Vagina (tissue), 2 donors: ENCODE data around the gene PRSS21. TPM values are rescaled to one million over a fixed set of nuclear protein-coding genes. Genes with fewer than 3 reads are reported as not detected.

Experiments
- DNase-seq, 2 donors: peaks; one replicate each; pipeline ENCODE4 v3.0.0-alpha.2; 2017; ENCODE audit errors: extremely low spot score in 2 of 2
- H3K27ac ChIP-seq: fragments of 200-600 bp; sonication (generic); one replicate; pipeline ENCODE4 v1.5.1; 2019
- H3K27me3 ChIP-seq: fragments of 200-600 bp; sonication (generic); one replicate; pipeline ENCODE4 v1.5.1; 2019
- H3K36me3 ChIP-seq, 2 donors: fragments of 200-600 bp; sonication (generic); one replicate each; pipeline ENCODE4 v1.5.1; 2017 to 2019
- H3K4me1 ChIP-seq: fragments of 200-600 bp; sonication (generic); one replicate; pipeline ENCODE4 v1.5.1; 2019
- H3K4me3 ChIP-seq, 2 donors: fragments of 200-600 bp; sonication (generic); 1 replicate in 1 of 2; 2 replicates in 1 of 2; pipeline ENCODE4 v1.5.1; 2016 to 2019
- H3K9me3 ChIP-seq: fragments of 200-600 bp; sonication (generic); one replicate; pipeline ENCODE4 v1.5.1; 2019
- CTCF ChIP-seq, 3 experiments: fragments of 450-650 bp in 2 of 3; fragments of 200-600 bp in 1 of 3; sonication (generic) in 1 of 3; IDR thresholded peaks; one replicate each; pipeline ENCODE4 v1.5.1; 2017 to 2019; ENCODE audit warnings: antibody characterized with exemption in 3 of 3, mild to moderate bottlenecking in 2 of 3, moderate library complexity in 2 of 3
- POLR2A ChIP-seq, 2 donors: fragments of 450-650 bp; IDR thresholded peaks; one replicate each; pipeline ENCODE4 v1.6.1; 2017; ENCODE audit warnings: antibody characterized with exemption in 2 of 2, mild to moderate bottlenecking in 2 of 2, moderate library complexity in 2 of 2
- POLR2AphosphoS5 ChIP-seq, 2 donors: sonication (generic); formaldehyde crosslinking; IDR thresholded peaks; one replicate each; pipeline ENCODE4 v1.9.0; 2017; ENCODE audit warnings: antibody characterized with exemption in 2 of 2, mild to moderate bottlenecking in 2 of 2, low read depth in 1 of 2; ENCODE audit not compliant: insufficient read depth in 1 of 2
- intact Hi-C: fragments of 100-400 bp; cut with DNase I; formaldehyde crosslinking; loops from one replicate; pipeline ENCODE4 v1.15.1; 2023
- total RNA-seq: library from RNA; depleted of rRNA; stranded (reverse); fragments of >200 nt; gene quantifications from one replicate; pipeline ENCODE4 v1.2.3, GENCODE V29; 2016

PRSS21 gene
- total RNA-seq, 1 donor from 2014 or later = not detected

DNA sequence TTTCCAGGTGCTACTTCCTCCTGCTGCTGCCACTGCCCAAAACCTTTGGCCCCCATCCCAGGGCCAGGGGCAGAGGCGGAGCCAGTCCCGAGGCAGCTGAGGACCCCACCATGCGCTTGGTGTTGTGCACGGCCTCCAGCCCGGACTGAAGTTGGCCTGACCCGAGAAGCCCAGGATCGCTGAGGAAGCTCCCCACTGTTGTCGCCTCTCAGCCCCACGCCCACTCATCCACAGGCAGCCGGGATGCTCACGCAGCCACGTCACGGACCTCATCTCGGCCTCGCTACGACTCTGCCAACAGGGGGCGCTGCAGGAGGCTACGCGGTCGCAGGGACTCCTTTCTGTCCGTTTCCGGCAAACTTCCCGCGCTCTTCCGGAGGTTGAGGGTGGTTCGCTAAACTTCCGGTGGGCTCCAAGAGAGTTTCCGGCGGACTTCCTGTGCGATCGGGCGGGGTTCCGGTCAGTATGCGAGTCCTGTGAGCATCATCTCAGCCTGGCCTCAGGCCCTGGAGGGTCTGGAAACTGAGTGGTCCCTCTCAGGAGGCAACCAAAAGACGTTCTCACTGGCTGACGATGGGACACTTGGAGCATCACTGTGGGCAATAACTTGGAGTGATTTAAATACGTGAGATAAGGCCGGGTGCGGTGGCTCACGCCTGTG lies 25.4 kb downstream of the PRSS21 start:
- DNase-seq = no peak
- Histone ChIP-seq H3K9me3 (no peaks in the 10 kb centered on the region), H3K36me3 (no peaks in the 10 kb centered on the region), H3K27ac (no peak overlapping the region), H3K4me3 (peak overlapping the region; percentile 2 to 19), H3K4me1 (peaks cover 15% of the 10 kb centered on the region), H3K27me3 (no peaks in the 10 kb centered on the region)
- peak in 1 of 3 experiments; percentile 43 for TF ChIP-seq CTCF (IDR thresholded peaks at IDR 0.05)
- TF ChIP-seq POLR2AphosphoS5 (IDR thresholded peaks at IDR 0.05; ENCODE audit: insufficient read depth in 1 of 2, low read depth in 1 of 2) = no peak
- TF ChIP-seq POLR2A (IDR thresholded peaks at IDR 0.05) = no peak
- intact Hi-C loops = no loop called here

- DNase-seq = no peak
- peaks cover 15% of the 10 kb centered on the region for H3K4me1 ChIP-seq
- intact Hi-C loops = no loop called here
- no peaks in the 10 kb centered on the region for H3K36me3 ChIP-seq
- H3K4me3 ChIP-seq = no peak overlapping the region
- H3K9me3 ChIP-seq = no peaks in the 10 kb centered on the region
- no peak for TF ChIP-seq POLR2A (IDR thresholded peaks at IDR 0.05)
- H3K27me3 ChIP-seq = no peaks in the 10 kb centered on the region
- H3K27ac ChIP-seq = no peak overlapping the region
Measured at GRCh38 chr16:2843526-2843925, 26.5 kb downstream of the PRSS21 start.

DNA sequence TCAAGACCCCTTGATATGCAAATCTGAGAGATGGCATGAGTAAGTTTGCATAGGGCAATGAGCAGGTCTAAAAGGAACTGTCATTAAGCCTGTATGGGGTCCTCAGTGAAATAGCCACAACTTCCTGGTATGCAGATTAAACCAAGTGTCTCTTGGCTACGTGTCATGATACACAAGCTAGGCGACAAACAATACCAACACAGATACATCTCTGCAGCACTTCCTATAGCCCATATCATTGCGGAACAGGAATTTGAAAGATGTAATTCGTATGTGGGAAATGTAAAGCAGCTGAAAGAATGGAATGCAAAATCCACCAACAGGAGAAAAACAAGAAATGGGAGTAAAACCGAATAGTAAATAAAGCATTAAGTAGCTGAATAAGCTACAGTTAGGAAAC lies 28.1 kb downstream of the PRSS21 start:
- Histone ChIP-seq H3K27me3 (no peaks in the 10 kb centered on the region), H3K27ac (no peak overlapping the region), H3K4me1 (peaks cover 15% of the 10 kb centered on the region), H3K36me3 (no peaks in the 10 kb centered on the region), H3K4me3 (no peak overlapping the region), H3K9me3 (no peaks in the 10 kb centered on the region)
- no peak for TF ChIP-seq POLR2AphosphoS5 (IDR thresholded peaks at IDR 0.05; ENCODE audit: insufficient read depth in 1 of 2, low read depth in 1 of 2)
- no peak for TF ChIP-seq CTCF (IDR thresholded peaks at IDR 0.05)
- TF ChIP-seq POLR2A (IDR thresholded peaks at IDR 0.05) = no peak
- intact Hi-C loops = no loop called here
- no peak for DNase-seq

DNA sequence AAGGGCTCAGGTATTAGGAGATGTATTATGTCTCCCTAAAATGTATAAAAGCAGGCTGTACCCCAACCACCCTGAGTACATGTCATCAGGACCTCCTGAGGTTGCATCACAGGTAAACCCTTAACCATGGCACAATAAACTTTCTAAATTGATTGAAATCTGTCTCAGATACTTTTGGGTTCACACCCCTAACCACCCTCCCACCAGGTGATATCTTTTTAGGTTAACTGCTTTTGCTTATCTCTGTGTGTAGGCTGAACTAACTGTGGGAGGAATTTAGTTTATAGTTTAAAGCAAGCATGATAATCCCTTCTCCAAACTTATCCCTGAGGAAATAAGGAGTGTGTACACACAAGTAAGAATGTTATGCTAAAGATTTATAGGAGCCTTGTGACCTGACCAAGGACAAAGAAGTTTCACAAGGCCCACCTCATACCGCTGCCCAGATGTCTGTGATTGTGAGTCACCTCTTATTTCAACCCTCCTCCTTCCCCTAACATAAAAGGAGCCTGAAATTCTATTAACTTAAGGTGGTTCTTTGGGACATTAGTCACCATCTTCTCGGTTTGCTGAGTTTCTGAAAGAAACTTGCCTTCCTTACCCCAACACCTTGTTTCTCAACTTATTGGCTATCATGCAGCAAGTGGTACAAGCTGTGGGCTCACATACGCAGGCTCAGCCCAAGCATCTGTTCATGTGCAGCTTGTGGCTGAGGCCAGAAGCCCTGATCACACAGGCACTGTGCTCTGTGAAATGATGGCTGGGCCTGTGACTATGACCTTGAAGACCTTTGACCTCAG lies 29.7 kb downstream of the PRSS21 start:
- intact Hi-C loops = no loop called here
- no peak for TF ChIP-seq CTCF (IDR thresholded peaks at IDR 0.05)
- no peak for TF ChIP-seq POLR2A (IDR thresholded peaks at IDR 0.05)
- TF ChIP-seq POLR2AphosphoS5 (IDR thresholded peaks at IDR 0.05; ENCODE audit: insufficient read depth in 1 of 2, low read depth in 1 of 2) = no peak
- no peaks in the 10 kb centered on the region for H3K9me3 ChIP-seq
- H3K27ac ChIP-seq = no peak overlapping the region
- no peak overlapping the region for H3K4me3 ChIP-seq
- peaks cover 10% of the 10 kb centered on the region for H3K4me1 ChIP-seq
- DNase-seq = no peak
- H3K36me3 ChIP-seq = no peaks in the 10 kb centered on the region
- H3K27me3 ChIP-seq = no peaks in the 10 kb centered on the region

DNA sequence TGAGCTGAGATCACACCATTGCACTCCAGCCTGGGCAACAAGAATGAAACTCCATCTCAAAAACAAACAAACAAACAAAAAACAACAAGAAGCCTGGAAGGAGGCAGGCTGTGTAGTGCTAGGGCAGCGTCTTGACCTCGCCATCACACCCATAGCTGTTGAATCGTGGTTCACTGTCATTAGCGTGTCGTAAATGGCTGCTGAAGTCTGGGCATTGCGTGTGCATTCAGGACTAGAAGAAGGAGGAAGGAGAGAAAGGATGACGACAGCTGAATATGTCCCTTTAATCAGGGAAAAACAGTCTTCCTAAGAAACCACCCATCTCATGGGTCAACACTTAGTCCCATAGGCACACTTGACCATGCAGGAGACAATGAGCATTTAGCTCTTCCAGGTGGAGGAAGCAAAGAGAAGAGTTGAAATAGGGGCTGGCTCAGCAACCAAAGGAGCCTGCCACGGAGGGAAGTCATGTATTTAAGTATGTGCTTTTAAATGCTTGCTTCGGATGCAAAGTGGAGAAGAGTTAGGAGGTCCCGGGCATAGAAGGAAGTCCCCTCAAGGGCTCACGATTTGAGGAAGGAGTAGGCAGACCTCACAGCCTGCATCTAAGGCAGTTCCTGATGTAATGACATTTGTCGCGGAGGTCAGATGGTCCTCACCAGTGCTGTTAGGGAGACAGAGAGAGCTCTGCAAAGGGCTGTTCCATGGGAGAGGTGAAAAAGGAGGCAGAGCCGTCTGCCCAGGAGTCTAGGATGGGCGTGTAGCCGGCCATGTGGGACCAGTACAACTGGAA lies 32.1 kb downstream of the PRSS21 start:
- H3K27me3 ChIP-seq = no peaks in the 10 kb centered on the region
- no peaks in the 10 kb centered on the region for H3K4me1 ChIP-seq
- H3K9me3 ChIP-seq = no peaks in the 10 kb centered on the region
- no peak overlapping the region for H3K4me3 ChIP-seq
- intact Hi-C loops = no loop called here
- DNase-seq = no peak
- H3K36me3 ChIP-seq = no peaks in the 10 kb centered on the region
- no peak overlapping the region for H3K27ac ChIP-seq
- TF ChIP-seq POLR2A (IDR thresholded peaks at IDR 0.05) (no peak), POLR2AphosphoS5 (IDR thresholded peaks at IDR 0.05; ENCODE audit: insufficient read depth in 1 of 2, low read depth in 1 of 2) (no peak), CTCF (IDR thresholded peaks at IDR 0.05) (no peak)
